H1 (cell line): ENCODE data around the gene PFKM. TPM values are rescaled to one million over a fixed set of nuclear protein-coding genes. Genes with fewer than 3 reads are reported as not detected.
A peak's percentile ranks its signal among the peaks of the same experiment; 100 is the strongest.

Experiments
- E2F6 ChIP-seq: IDR thresholded peaks from 2 replicates; pipeline ENCODE4 v1.6.1; 2012; ENCODE audit warnings: inconsistent platforms
- polyA plus RNA-seq, 7 experiments: library from polyadenylated mRNA; depleted of rRNA in 3 of 7; stranded (reverse) in 5 of 7; unstranded in 2 of 7; fragments of >200 nt in 5 of 7; fragments of 200-250 nt in 2 of 7; gene quantifications; 1 replicate in 5 of 7; 2 replicates in 1 of 7; 4 replicates in 1 of 7; pipeline versions ENCODE4 v1.2.1 to v1.2.3, GENCODE V29; 2011 to 2013; ENCODE audit warnings: missing spikeins in 2 of 7, mixed read lengths in 2 of 7
- total RNA-seq: library from RNA; stranded (reverse); fragmentation: NEBNext Ultra II Directional; extraction: Animal tissue kit (Norgen Biotek cat#: 25700); gene quantifications from 2 replicates; pipeline ENCODE4 v1.2.1, GENCODE V29; 2021

The PFKM gene
- total and polyA plus RNA-seq, 2 of the 8 experiments (the other 6 are each of a cell fraction or from before 2014, with no cell fraction given), result 62.6 to 106 TPM

DNA sequence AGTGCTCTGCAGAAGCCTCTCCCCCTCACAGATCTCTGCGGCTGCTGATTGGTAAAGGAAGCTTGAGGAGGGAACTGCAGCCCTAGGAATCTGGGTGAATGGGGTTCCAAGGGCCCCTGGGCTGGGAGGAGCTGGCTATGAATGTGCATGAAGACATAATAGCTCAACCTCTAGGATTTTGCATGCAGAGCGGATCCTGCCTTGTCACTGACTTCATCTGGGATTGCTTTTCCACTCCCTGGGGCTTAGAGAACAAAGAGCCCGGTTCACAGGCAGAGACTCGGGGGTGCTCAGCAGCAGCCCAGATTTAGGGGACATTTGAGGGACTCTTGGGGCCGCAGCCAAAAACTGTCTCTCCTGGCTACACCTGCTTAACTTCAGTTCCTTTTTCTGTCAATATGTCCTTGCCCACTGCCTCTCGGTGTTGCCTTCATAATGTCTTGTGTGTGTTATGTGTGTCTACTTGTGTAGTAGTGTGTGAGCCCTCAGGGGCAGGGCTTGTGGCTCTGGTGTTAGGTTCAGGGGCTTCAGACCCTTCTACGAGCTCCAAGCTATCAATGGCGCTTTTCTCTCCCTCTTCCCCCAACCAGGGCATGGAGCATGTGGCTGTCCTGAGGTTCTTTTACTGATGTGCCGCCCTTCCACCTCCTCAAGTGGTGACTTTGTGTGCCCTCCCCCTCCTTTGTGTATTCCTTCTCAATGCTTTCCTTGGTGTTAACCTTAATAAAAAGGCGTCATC lies 66.2 kb downstream of the PFKM start (continued):
- peak; percentile 28 for TF ChIP-seq E2F6
